Inflammatory macrophage treated with lipopolysaccharide for 4 hours (primary cell): Measurements from ENCODE around the gene VSX1.

Source experiments
- DNase-seq: peaks from one replicate; pipeline ENCODE4 v3.0.0-alpha.2; 2020

VSX1 gene

GRCh38 chr20:25081730-25082497, at the start of gene VSX1:
VSX1 (minus strand) TSS chr20:25082141; CDS start chr20:25082096, 45 bp downstream.
- DNase-seq, result no peak

DNA sequence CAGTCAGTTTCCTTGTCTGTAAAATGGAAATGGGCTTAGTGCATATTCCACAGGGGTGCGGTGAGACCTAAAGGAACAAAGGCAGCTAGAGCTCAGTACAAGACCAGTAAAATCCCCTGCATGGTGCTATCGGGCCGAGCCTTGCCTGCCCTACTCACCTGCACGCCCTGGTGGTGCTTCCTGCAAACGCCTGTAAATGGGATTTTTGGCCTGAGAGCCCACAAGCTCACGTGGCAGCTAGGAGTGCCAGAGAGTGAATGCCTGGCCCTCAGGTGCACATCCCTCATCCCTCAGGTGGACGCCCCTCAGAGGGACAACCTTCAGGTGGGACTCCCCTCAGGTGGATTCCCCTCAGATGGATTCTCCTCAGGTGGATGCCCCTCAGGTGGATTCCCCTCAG, 48.0 kb upstream of the VSX1 start:
- DNase-seq, result no peak

DNA sequence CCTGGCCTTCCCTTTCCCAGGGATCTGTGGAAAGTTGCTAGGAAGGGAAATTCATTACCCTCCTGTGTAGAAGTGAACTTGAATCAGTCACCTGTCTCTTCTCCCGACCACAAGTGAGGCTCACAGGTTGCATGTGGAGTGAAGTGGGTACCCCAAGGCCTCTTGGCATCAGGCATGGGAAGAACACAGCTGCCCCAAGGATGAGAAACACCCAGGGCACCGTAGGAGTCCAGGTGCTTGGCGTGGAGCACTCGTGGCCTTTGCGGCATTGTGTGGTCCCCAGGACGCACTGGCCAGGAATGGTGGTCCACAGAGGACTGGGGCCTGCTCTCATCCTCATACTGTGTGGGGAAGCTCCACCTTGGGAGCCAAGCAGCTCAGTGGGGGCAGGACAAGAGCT, 47.5 kb upstream of the VSX1 start:
- DNase-seq, result no peak

GRCh38 chr20:25128649-25129048, 46.7 kb upstream of the VSX1 start:
- no peak for DNase-seq

DNA sequence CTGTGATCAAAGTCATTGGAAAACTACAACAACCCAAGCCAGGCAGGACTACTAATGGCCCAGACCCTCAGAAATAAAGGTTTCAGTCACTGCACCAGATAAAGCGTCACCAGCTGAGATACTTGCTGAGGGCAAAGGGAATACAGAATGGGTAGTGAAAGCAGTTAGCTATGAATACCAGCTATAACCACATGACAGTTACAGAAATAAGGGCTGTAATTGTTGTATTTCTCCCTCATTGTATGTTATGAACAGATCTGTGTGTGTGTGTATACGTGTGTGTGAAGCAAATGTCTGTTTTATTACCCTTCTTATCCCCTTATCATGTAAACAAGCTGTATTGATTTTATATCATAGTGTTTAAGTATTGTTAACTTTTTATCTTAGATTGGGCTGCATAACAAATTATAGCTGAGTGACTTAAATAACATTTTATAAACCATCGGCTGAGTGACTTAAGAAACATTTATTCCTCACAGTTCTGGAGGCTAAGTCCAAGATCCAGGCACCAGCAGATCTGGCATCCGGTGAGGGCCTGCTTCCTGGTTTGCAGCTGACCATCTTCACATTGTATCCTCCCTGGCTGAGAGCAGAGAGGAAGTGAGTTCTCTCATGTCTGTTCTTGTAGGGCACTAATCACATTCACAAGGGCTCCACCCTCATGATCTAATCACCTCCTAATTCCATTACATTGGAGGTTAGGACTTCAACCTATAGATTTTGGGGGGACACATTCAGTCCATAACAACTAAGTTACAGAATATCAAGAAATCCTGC, 46.0 kb upstream of the VSX1 start:
- no peak for DNase-seq

DNA sequence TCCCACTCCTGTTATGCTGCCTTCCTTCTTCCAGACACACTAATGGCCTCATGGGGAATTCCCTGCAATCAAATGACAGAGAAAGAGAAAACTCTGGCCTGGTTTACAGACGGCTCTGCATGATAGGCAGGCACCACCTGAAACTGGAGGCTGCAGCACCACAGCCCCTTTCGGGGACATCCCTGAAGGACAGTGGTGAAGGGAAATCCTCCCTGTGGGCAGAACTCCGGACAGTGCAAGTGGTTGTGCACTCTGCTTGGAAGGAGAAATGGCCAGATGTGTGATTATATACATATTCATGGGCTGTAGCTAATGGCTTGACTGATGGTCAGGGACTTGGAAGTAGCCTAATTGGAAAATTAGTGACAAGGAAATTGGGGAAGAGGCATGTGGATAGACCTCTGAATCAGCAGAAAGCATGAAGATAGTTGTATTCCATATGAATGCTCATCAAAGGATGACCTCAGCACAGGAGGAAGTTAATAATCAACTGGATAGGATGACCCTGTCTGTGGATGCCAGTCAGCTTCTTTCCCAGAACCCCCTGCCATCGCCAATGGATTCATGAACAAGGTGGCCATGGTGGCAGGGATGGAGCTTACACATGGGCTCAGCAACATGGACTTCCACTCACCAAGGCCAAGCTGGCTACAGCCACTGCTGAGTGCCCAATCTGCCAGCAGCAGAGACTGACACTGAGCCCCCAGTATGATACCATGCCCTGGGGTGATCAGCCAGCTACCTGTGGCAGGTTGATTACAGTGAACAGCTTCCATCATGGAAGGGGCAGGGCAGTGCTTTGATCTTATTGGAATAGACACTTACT, 44.5 kb upstream of the VSX1 start:
- DNase-seq, result no peak

DNA sequence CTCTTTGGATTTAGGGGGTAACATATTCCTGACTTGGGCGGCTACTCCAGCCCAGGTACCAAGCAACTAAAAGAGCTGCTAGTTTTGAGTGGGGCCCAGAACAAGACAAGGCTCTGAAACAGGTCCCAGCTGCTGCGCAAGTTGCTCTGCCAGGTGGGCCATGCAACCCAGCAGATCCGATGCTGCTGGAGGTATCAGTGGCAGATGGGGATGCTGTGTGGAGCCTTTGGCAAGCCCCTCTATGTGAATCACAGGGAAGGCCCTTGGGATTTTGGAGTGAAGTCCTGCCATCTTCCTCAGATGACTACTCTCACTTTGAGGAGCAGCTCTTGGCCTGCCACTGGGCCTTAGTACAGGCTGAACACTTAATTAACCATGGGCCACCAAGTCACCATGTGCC, 43.7 kb upstream of the VSX1 start:
- no peak for DNase-seq

GRCh38 chr20:25120920-25121319, 39.0 kb upstream of the VSX1 start:
- DNase-seq, result no peak

DNA sequence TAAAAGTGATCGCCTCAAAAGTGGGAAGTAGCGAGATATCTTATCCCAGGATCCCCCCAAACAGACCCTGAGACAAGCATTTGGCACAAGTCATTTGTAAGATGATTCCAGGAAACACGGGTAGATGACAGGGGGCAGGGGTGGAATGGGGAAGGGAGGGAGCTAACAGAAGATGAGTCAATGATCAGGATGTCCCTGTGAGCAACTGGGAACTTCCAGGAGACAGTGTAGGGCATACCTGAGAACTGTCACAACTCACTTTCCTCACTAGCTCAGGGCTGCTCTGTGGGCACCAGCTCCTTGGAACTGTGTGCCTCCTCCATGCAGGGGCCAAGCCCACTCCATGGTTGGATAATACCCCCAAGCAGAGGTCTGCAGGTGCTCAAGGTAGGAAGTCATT, 38.5 kb upstream of the VSX1 start:
- DNase-seq, result no peak

- DNase-seq, result no peak
Observed at GRCh38 chr20:25118529-25118928, 36.6 kb upstream of the VSX1 start.

- DNase-seq, result no peak
Observed at GRCh38 chr20:25117990-25118389, 36.0 kb upstream of the VSX1 start.

DNA sequence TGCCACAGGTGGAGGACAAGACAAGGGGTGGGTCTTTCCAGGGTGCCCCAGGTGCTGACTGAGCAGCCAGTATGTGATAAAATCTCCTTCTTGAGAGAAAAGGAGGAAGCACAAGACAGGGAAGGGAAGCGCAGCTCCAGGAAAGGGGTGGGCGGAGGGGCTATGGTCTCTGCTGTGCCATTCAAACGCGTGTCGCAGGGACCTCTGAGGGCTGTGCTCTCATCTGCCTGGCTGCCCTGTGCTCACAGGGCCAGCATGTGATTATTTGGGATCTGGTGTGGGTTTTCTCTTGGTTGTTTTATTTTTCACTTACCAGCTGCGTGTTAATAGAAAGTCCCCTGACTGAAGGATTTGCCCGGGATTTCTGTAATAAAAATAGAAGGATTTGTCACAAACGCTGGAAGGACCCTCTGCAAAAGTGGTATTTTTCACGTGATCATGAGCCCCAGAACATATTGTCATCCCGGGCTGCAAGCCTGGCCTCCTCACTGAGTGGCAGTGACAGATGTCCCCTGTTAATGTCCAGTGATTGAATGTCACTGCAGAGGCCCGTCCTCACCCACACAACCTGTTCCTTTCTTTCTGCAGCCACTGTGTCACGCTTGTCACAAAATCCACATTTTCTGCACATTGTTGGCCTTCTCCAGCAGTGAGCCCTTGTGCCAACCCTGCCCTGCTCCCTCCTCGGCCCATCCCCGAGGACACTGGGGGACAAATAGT, 35.0 kb upstream of the VSX1 start:
- DNase-seq, result peak; percentile 4

GRCh38 chr20:25103526-25103925, 21.6 kb upstream of the VSX1 start:
- no peak for DNase-seq

DNA sequence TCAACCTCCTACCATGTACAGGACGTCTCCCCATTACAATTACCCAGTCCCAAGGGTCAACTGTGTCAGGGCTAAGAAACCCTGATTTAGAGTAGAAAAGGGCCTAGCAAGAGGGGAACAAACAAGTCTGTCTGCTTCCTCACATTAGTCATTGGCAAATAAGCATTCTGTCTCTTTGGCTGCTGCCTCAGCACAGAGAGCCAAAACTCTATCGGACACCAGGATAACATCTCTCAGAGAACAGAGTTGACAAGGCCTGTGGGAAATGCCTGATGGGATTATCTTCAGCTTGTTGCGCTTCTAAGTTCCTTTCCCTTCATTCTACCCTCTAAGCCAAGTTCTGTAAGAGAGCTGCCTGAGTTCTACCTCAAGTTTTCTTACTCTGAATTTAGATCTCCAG, 19.0 kb upstream of the VSX1 start:
- no peak for DNase-seq

GRCh38 chr20:25099601-25100140, 17.7 kb upstream of the VSX1 start:
- DNase-seq, result no peak

GRCh38 chr20:25097498-25097897, 15.6 kb upstream of the VSX1 start:
- no peak for DNase-seq

DNA sequence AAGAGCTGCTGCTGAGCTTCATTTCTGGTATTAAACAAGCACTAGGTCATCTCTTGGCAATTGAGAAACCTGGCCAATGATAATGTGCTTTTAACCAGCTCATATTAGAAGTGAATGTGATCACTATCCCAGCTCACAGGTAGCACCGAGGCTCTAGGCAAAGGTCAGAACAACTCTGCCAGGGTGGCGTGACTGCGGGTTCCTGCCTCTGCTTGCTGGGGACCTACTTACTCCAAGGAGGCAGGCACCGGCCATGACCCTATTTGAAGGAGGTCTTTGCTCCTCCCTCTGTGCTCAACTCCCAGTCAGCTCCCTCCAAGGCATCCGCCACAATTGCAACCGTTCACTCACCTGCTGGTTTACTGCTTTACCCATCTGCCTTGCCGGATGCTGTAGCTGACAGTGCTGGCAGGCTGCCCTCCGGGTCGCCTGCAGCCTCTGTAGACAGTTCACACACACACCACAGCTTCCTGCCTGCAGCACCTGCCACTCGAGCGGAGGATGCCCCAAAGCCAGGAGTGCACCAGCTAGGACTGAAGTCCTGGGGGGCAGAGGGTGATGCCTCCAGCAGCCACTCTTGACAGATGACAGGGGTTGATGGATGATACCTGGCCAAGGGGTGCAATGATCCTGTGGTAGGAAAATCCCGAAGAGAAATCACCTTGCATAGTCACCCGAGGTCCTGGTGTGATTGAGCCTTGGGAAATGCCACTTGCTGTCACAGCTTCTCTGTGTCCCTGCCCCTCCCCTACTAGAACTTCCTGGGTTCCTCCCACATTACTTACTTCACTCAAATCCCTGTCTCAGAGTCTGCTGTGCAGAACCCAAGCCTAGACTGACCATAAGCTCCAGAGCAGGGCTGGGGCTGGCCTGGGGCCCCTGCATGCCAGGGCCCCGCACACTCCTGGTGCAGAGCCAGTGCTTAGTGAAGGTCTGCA, 8.8 kb upstream of the VSX1 start:
- no peak for DNase-seq

DNA sequence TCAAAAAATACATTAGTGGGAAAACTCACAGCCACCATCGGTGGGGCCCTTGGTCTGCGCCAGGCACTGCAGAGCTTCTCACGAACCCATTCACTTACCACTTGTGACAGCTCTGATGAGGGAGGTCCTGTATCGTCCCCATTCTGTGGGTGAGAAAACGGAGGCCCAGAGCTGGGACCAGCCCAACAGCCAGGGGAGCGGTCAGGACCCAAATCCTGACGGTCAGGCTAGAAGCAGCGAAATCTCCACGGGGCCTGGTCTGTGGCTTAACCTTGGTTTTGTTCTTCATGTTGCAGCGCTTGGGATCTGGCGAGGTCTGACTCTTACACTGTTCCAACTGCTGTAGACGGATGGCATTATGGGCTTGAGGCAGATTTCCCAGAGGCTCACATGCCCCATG, 7.7 kb upstream of the VSX1 start:
- no peak for DNase-seq

- DNase-seq, result no peak
Observed at GRCh38 chr20:25089096-25089495, 7.2 kb upstream of the VSX1 start.

- DNase-seq, result no peak
Observed at GRCh38 chr20:25088267-25088666, 6.3 kb upstream of the VSX1 start.

GRCh38 chr20:25087186-25087929, 5.4 kb upstream of the VSX1 start:
- no peak for DNase-seq
